Measurements from ENCODE around the gene ITPRID2. TPM values are rescaled to one million over a fixed set of nuclear protein-coding genes. Genes with fewer than 3 reads are reported as not detected.

Gene ITPRID2
- polyA plus RNA-seq, 1 experiment: 52.7 TPM

DNA sequence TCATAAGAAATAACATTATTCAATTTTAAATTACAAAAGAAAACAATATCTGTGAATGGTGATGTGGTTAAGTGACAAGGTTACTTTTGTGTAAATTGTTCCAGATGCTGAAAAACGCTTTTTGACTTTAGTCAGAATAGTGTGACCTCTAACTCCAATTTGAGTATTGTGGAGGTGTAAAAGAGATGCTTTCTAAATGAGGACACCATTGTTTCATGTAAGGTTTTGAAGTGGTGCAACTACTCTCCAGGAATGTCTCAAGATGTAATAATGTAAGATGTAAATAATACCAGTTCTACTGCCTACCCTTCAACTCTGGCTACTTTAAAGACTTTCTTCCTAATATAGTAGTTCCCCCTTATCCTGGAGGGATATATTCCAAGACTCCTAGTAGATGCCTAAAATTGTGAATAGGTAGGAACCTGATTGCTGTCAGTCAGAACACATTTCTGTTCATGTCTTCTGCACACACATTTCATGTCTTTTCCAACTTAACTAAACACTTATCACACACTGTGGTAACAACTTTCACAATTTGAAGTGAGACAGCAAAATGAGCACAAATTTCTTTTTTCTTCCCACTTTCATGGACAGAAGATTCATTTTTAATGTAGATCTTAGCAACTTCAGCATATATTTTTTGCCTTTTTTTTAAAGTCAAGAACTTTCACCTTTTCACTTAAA is 55.1 kb downstream of the ITPRID2 start:
- POLR2A ChIA-PET: no interaction called here
- DNase-seq (ENCODE audit: low read depth): no peak
- no peaks in the 10 kb centered on the region for H3K36me3 ChIP-seq (ENCODE audit: control insufficient read depth, insufficient read depth, low read length)
- no peaks in the 10 kb centered on the region for H3K27me3 ChIP-seq (ENCODE audit: control insufficient read depth, insufficient read depth, low read length)
- CTCF ChIA-PET: no interaction called here
- TF ChIP-seq, protein P1, sequence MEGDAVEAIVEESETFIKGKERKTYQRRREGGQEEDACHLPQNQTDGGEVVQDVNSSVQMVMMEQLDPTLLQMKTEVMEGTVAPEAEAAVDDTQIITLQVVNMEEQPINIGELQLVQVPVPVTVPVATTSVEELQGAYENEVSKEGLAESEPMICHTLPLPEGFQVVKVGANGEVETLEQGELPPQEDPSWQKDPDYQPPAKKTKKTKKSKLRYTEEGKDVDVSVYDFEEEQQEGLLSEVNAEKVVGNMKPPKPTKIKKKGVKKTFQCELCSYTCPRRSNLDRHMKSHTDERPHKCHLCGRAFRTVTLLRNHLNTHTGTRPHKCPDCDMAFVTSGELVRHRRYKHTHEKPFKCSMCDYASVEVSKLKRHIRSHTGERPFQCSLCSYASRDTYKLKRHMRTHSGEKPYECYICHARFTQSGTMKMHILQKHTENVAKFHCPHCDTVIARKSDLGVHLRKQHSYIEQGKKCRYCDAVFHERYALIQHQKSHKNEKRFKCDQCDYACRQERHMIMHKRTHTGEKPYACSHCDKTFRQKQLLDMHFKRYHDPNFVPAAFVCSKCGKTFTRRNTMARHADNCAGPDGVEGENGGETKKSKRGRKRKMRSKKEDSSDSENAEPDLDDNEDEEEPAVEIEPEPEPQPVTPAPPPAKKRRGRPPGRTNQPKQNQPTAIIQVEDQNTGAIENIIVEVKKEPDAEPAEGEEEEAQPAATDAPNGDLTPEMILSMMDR (IDR thresholded peaks at IDR 0.05; ENCODE audit: insufficient read depth, low read depth, low read length): no peak
- H3K4me3 ChIP-seq (ENCODE audit: low read depth, low read length): no peak overlapping the region

DNA sequence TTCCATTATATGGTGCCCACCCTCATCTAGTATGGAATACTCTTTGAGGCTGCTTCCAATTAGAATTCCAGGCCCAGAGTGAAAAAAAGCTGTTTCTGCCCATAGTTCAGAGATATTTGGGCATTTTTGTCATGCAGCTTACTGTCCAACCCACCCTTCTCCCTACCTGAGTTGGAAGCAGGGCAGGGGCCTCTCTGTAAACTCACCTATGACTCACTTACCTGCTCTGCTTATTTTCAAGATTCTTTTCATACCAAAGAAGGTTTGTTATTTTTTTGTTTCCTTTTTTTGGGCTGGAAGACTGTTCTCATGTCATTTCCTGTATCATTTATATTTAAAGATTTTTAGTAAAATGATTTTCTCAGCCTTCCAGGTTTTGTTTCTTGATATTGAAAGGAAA is 55.7 kb downstream of the ITPRID2 start:
- Histone ChIP-seq H3K27me3 (ENCODE audit: control insufficient read depth, insufficient read depth, low read length) (no peaks in the 10 kb centered on the region), H3K4me3 (ENCODE audit: low read depth, low read length) (no peak overlapping the region), H3K36me3 (ENCODE audit: control insufficient read depth, insufficient read depth, low read length) (no peaks in the 10 kb centered on the region)
- DNase-seq (ENCODE audit: low read depth): no peak
- TF ChIP-seq, protein P1 (IDR thresholded peaks at IDR 0.05; ENCODE audit: insufficient read depth, low read depth, low read length): no peak
- ChIA-PET POLR2A (no interaction called here), CTCF (no interaction called here)

DNA sequence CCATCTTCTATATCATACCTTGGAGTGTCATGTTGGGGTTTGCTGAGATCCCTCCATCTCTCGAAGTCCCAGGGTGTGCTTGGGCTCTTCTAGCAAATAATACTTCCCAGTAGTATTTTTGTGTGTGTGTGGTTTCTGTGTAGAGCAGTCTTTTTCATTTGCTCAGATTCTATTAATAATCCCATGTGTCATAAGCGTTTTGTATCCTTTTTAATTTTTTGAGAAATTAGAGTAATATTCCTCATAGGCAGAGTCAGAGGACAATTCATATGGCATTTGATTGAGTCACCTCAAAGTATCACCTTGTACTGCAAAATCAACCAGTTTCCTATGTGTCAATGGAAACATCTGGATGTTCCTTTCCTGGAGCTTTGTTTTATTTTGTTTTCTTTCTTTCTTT is 56.7 kb downstream of the ITPRID2 start:
- CTCF ChIA-PET: interaction anchor here (1.1 kb wide), 1 partner anchor 1824 kb away, joined by 3 read pairs; no protein-coding TSS in a partner anchor
- Histone ChIP-seq H3K36me3 (ENCODE audit: control insufficient read depth, insufficient read depth, low read length) (no peaks in the 10 kb centered on the region), H3K27me3 (ENCODE audit: control insufficient read depth, insufficient read depth, low read length) (no peaks in the 10 kb centered on the region), H3K4me3 (ENCODE audit: low read depth, low read length) (no peak overlapping the region)
- POLR2A ChIA-PET: interaction anchor here (0.7 kb wide), 1 partner anchor 41 kb away, joined by 5 read pairs; no protein-coding TSS in a partner anchor
- DNase-seq (ENCODE audit: low read depth): no peak
- TF ChIP-seq, protein P1 (IDR thresholded peaks at IDR 0.05; ENCODE audit: insufficient read depth, low read depth, low read length): no peak

DNA sequence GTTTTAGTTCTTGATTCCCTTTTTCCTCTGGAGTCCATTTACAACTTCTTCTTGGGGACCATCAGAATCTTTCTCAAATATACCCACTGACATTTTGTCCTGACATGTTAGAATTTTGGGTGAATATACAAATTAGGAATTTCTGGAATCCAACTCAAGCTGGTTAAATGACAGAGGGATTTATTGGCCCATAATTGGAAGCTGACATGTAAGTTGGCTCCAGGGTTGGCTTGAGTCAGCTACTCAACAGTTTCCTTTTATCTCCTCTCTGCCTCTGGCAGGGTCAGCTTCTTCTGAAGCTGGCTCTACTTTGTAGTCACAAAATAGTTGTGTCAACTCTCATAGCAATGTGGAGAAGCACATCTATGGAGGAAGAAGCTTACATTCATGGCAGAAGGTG is 57.5 kb downstream of the ITPRID2 start:
- DNase-seq (ENCODE audit: low read depth): no peak
- ChIA-PET CTCF (interaction anchor here (0.8 to 1.1 kb wide), 3 partner anchors 10 to 1825 kb away, joined by 3 read pairs; no protein-coding TSS in a partner anchor), POLR2A (no interaction called here)
- TF ChIP-seq, protein P1 (IDR thresholded peaks at IDR 0.05; ENCODE audit: insufficient read depth, low read depth, low read length): no peak
- H3K27me3 ChIP-seq (ENCODE audit: control insufficient read depth, insufficient read depth, low read length): no peaks in the 10 kb centered on the region
- no peak overlapping the region for H3K4me3 ChIP-seq (ENCODE audit: low read depth, low read length)
- no peaks in the 10 kb centered on the region for H3K36me3 ChIP-seq (ENCODE audit: control insufficient read depth, insufficient read depth, low read length)

DNA sequence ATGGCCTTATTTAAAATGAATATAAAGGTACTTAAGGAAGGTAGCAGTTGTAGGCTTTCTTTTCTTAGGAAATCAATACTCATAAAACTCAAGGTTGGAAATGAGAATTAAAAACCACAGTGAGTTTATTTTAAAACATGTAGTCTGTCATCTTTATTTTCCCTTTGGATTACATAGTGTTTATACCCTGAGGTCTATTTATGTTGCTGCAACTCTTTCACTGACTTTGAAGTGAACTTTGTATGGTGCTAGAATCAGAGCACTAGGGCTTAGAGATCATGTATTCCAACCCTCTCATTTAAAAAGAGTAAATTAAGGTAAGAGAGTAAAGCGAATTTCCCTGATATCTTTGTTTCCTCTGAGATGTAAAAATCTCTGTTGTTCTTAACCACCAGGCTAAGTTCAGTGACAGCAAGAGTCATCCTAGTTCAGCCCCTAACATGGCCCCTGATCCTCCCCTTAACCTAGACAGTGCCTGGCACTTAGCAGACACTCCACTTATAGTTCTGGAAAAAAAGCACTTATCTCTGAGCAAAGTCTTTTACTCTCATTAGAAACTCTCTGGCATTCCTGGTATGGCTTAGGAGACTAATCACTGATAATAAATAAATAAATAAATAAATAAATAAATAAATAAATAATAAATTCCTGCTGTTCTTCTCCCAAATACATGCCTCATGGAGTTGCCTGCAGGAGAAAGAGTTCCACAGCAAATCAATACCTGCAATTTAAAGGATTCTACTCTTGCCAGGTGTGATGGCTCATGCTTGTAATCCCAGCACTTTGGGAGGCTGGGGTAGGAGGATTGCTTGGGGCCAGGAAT is 61.1 kb downstream of the ITPRID2 start:
- H3K27me3 ChIP-seq (ENCODE audit: control insufficient read depth, insufficient read depth, low read length): no peaks in the 10 kb centered on the region
- no peak overlapping the region for H3K4me3 ChIP-seq (ENCODE audit: low read depth, low read length)
- H3K36me3 ChIP-seq (ENCODE audit: control insufficient read depth, insufficient read depth, low read length): no peaks in the 10 kb centered on the region
- CTCF ChIA-PET: interaction anchor here (1.1 to 2.0 kb wide), 3 partner anchors 10 to 125 kb away, joined by 3 to 7 read pairs (median 4); no protein-coding TSS in a partner anchor
- TF ChIP-seq, protein P1 (IDR thresholded peaks at IDR 0.05; ENCODE audit: insufficient read depth, low read depth, low read length): no peak
- DNase-seq (ENCODE audit: low read depth): no peak
- POLR2A ChIA-PET: no interaction called here

Measured in BJ (cell line).